ENCODE data around the gene MAP1A.

GRCh38 chr15:43550527-43551363 is 33.3 kb downstream of the MAP1A start:
- TF ChIP-seq POLR2A (IDR thresholded peaks at IDR 0.05; ENCODE audit: low read length) = no peak
- no peak for TF ChIP-seq GATA1 (IDR thresholded peaks at IDR 0.05; ENCODE audit: low read depth, low read length)

Measured in erythroblast (primary cell).